HG03095 (cell line): ENCODE data around the gene SIRPA.

ENCODE experiments used
- ATAC-seq: cut with Tn5 transposase; IDR thresholded peaks from one replicate; pipeline ENCODE4 v1.9.1; 2021; ENCODE audit warnings: moderate library complexity; ENCODE audit not compliant: unreplicated experiment

SIRPA gene

DNA sequence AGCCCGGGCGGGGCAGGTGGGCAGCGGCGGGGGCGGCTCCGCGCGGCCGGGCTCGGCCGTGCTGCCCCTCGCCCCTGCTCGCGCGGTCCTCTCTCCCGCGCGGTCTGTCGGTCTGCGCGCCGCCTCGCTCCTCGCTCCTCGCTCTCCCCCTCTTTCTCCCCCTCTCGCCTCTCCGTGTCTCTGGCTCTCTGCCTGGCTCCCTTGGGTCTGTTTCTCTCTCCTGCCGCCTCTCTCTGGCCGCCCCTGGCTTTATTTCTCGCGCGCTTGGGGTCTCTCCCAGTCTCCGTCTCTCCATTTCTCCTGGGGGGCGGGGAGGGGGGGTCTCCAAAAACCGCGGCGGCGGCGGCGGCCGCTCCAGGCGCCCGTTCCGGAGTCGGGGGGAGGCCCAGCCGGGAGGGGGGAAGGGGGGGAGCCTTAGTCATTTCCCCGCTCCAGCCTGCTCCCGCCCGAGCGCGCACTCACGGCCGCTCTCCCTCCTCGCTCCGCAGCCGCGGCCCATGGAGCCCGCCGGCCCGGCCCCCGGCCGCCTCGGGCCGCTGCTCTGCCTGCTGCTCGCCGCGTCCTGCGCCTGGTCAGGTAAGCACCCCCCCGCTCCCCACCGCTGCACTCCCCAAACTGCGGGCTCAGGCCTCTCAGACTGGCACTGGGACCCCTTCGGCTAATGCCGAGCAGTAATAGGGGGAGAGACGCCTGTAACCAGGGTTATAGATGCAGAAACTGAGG is at the start of gene SIRPA:
Gene SIRPA (plus strand): TSS at position 457 of the 723 bp plus-strand sequence. CDS start 41 bp downstream, at position 498.
- ATAC-seq: no peak

DNA sequence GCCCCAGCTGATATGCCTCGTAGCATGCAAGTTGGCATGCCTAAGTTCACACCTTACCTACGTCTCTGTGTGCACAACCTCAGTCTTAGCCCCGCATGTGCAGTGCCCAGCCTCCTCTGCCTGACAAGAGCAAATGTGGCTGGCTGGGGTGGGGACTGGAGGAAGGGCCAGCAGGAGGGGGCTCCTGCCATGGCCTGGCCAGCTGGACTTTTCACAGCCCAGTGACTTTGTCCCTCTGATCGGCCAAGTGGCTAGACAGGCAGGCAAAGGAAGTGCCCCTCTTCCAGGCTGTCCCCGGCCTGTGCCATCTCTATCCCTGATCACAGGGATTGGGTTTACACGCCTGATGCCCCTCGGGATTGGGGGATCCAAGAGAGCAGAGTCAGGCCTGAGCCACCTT is 49.5 kb upstream of the SIRPA start:
- ATAC-seq: no peak

DNA sequence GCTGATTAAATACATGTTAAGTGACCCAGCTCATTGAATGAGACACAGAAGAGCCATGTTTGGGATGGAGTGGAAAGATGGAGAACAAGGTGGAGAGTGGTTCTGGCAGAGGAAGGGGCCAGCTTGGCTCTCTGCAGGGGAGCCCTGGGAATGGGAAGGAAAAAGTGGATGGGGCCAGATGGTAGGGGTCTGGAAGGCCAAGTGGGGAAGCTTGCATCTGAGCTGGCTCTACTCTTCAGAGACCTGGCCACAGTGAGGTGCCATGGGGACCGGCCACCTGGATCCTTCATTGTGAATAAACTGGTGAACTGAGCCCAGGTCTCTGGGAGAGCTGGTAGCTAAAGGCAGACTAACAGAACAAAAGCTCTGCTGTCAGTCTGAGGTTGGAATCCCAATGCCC is 48.9 kb upstream of the SIRPA start:
- ATAC-seq: no peak

DNA sequence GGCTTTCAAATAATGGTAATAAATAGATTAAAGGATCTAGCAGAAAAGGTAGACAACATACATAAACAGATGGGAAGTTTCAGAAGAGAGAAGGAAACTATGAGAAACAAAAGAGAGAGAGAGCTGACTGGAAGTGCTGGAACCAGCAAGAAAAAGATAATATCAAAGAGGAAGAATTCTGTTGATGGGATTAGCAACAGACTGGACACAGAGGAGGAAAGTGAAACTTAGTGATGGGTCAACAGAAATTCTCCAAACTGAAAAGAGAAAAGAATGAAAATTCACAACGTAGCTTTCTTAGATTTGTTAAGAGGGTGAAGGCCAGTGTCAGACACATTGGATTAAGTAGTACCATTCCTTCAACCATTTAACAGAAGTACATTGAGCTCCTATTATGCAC is 48.3 kb upstream of the SIRPA start:
- ATAC-seq: no peak

DNA sequence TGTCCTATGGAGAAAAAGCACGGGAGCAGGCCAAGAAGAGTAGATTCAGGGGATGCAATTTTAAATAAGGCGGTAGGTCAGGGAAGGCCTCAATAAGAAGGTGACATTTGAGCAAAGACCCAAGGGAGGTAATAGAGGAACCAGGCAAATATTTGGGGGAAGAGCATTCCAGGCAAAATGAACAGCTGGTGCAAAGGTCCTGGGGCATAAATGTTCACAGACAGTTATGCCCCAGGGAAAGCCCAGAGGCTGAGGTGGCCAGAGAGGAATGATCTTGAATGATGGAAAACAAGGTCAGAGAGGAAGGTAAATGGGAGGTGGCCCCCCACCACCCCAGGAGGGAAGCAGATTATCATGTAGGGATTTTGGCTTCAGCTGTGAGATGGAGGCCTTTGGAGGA is 47.4 kb upstream of the SIRPA start:
- no peak for ATAC-seq

- no peak for ATAC-seq
These were observed 46.8 kb upstream of the SIRPA start for GRCh38 chr20:1848373-1848772.

DNA sequence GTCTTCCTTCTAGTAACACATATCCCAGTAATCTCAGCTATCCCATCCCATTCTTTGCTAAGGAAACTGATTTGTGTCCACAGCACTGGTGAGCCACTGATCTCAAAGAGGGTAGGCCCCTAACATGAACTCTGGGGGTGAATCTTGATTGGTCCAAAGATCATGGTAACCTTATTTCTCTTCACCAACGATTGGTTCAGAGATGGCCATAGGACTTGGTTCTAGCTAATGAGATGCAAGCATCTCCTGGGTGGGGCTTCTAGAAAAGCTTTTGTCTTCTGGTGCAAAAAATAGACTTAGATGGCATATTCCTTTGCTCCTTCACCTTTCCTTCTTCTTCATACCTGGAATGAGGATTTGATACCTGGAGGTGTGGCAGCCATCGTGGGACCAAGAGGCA is 43.8 kb upstream of the SIRPA start:
- ATAC-seq: no peak

DNA sequence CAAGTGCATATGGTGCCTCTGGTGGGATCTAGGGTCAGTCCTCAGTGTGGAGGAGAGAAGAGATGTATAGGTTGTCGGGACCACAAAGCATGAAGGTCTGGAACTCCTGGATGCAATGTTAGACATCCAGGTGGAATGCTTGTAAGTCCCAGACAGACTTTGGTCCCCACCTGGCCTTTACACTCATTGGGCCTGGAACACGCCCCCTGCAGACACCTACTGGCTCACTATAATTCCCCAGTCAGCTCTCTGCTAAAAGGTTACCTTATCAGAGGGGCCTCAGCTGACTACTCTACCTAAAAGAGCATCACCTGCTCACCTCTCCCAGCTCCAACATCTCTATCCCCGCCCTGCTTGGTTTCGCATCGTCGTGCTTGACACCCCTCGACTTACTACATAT is 41.7 kb upstream of the SIRPA start:
- ATAC-seq: no peak

GRCh38 chr20:1854246-1854645 is 41.0 kb upstream of the SIRPA start:
- no peak for ATAC-seq

DNA sequence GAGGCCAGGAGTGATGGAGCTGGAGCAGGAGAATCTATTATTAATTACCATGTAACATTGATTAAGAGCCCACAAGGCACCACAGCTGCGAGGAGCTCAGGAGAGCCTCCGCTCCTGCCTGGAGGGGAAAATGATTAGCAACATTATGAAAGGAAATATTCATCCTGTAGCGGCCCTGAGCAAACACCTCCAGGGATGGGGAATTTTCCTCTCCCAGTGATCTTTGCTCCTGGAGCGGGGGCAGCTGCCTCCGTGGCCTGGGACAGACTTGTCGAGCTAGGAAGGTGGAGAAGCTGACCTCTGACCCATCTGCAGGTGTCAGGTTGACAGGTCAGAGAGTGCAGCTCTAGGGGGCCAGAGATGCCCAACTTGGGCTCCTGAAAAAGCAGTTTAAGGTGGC is 40.1 kb upstream of the SIRPA start:
- no peak for ATAC-seq

DNA sequence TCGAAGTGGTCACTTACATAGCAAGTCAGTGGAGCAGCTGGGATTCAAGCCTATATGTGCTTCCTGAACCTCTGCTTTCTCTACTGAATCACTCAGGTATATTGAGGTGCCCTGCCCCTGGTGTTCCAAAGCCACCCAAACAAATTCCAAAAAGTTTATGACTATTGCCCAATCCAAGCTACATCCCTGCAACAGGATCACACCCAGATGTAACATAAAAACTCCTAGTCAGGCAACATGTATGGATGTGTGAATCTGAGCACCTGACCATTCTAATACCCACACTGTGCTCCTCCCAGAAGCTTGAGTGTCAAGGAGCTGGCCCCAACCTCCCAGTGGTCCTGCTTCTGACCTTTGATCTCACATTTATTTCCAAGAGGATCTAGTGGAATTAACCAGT is 39.5 kb upstream of the SIRPA start:
- ATAC-seq: no peak

- ATAC-seq: no peak
These were observed 38.8 kb upstream of the SIRPA start for GRCh38 chr20:1856424-1856823.

DNA sequence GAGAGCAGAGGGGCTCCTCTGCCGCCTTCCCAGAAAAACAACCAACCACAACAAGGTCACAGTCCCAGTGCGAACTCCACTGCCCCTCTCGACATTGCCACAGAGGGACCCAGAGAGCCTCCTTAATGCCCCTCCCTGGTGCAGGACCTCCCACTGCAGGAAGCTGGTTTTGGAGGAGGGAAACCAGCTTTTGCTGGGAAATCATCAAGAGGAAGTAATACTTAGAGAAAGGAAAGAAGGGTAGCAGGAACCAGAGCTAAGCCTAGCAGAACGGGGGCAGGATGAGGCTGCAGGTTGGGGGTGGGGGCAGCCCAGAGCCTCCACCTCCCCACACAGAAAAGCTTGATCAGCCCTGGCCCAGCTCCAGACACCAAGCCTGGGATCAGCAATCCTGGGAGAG is 37.7 kb upstream of the SIRPA start:
- ATAC-seq: no peak

DNA sequence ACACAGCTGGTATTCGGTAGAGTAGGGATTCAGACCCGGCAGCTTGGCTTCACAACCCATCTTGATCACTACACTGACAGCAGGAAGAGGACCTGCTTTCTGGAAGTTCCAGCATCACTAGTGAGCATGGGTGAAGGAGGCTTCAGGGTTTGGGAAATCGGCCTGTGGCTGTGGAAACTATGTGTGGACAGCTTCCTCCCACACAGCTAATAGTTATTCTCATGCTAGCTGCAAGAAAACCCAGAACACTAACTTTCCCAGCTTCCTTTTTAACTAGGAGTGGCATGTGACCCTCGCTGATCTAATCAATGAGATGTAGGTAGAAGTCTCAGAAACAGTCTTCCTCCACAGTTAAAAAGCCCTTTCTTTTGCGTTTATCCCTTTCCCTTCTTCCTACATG is 36.3 kb upstream of the SIRPA start:
- ATAC-seq: no peak

- no peak for ATAC-seq
These were observed 34.8 kb upstream of the SIRPA start for GRCh38 chr20:1860446-1860845.

GRCh38 chr20:1861347-1861976 is 33.7 kb upstream of the SIRPA start:
- ATAC-seq: no peak

- ATAC-seq: no peak
These were observed 33.1 kb upstream of the SIRPA start for GRCh38 chr20:1861996-1862662.

DNA sequence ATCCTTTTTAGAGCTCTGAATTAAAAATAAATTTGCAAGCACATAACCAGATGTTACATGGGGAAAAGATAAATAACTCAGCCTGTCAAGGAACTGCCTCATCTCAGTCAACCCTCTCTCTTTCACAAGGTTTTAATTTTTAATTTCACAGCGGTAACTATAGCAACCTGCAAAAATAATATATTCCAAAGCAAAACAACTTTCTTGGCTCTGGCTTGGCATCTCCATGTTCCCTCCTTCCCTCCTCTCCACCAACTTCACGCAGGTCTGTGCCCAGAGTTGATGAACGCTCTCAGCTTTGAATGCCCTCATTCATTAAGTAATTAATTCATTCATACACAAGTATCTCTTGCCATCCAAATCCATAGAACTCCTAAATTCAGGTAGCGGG is 32.5 kb upstream of the SIRPA start:
- ATAC-seq: no peak

DNA sequence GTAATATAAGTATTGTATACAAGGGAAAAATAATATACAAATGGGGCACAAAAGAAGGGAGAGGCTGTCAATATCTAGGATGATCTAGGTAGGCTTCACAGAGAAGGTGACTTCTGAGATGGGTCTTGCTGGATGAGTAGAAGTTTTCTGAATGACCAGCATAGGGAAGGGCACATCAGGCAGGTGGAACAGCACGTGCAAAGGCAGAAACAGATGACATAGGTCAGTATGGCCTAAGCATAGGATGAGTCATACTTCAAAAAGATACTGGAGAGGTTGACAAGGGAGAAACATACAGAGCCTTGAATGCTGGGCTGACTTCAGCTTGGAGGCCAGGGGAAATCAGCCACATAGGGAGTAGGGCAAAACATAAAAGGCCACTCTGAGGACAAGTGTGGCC is 31.9 kb upstream of the SIRPA start:
- no peak for ATAC-seq

GRCh38 chr20:1866834-1867233 is 28.4 kb upstream of the SIRPA start:
- no peak for ATAC-seq

- ATAC-seq: no peak
These were observed 27.5 kb upstream of the SIRPA start for GRCh38 chr20:1867495-1868260.

DNA sequence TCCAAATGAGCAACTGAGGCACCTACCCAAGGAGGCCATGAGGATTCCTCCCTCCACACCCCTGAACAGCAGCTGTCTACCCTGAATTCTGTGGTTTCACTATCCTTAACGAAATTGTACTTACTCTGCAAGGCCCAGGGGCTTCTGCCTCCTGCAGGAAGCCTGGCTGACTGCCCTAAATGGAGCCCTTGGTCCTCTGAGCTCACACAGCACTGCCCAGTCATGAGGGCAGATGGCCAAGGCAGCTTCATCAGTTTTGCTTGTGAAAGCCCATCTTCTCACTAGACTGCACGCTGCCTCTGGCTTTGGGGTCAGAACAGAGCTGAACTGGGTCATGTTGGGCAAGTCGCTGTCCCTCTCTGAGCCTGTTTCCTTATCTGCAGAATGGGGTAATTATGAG is 26.4 kb upstream of the SIRPA start:
- ATAC-seq: no peak
